B cell (primary cell): ENCODE results near the gene CIZ1. TPM values are rescaled to one million over a fixed set of nuclear protein-coding genes. Genes with fewer than 3 reads are reported as not detected.

Experiments
- ATAC-seq: fragments of 200-7000 bp; cut with Tn5 transposase; one replicate; pipeline ENCODE4 v1.10.0; 2021; ENCODE audit warnings: low read depth, mild to moderate bottlenecking, moderate number of reproducible peaks, moderate library complexity
- CTCF ChIA-PET: fragments of 350-600 bp; sonication (Branson Sonifier 250); formaldehyde crosslinking; loops from one replicate; lab custom pipeline; 2021; ENCODE audit warnings: antibody characterized with exemption, inconsistent platforms; lab: Charles Lee
- POLR2A ChIA-PET: fragments of 350-600 bp; sonication (Branson Sonifier 250); formaldehyde crosslinking; loops from one replicate; lab custom pipeline; 2021; ENCODE audit warnings: antibody characterized with exemption; lab: Charles Lee
- DNase-seq: peaks from one replicate; pipeline ENCODE4 v3.0.0; 2013
- H2AFZ ChIP-seq: 2 replicates; pipeline ENCODE4 v1.6.1; 2012; ENCODE audit warnings: mild to moderate bottlenecking, low read depth, low read length; ENCODE audit not compliant: insufficient read depth, poor library complexity, severe bottlenecking
- H3K27ac ChIP-seq, 2 donors: 1 replicate in 1 of 2; 2 replicates in 1 of 2; pipeline ENCODE4 v1.5.1; 2012 to 2013; ENCODE audit warnings: low read length in 2 of 2, mild to moderate bottlenecking in 2 of 2, moderate library complexity in 1 of 2
- H3K27me3 ChIP-seq, 4 experiments: fragments of 200-600 bp in 1 of 4; sonication (generic) in 1 of 4; replicated peaks in 1 of 4; 1 replicate in 2 of 4; 2 replicates in 2 of 4; pipeline versions ENCODE4 v1.6.1 to v1.7.0; 2013 to 2016; ENCODE audit warnings: low read length in 3 of 4, mild to moderate bottlenecking in 2 of 4, mixed read lengths in 1 of 4, moderate library complexity in 1 of 4; ENCODE audit not compliant: insufficient read depth in 4 of 4, control insufficient read depth in 3 of 4; ENCODE audit errors: control extremely low read depth in 1 of 4
- H3K36me3 ChIP-seq, 2 experiments: replicated peaks in 1 of 2; 1 replicate in 1 of 2; 2 replicates in 1 of 2; pipeline versions ENCODE4 v1.6.1 to v1.7.1; 2013; ENCODE audit warnings: low read length in 1 of 2; ENCODE audit not compliant: insufficient read depth in 2 of 2, control insufficient read depth in 1 of 2; ENCODE audit errors: control extremely low read depth in 1 of 2, extremely low read depth in 1 of 2
- H3K4me1 ChIP-seq, 2 donors: fragments of 200-600 bp in 1 of 2; sonication (generic) in 1 of 2; 1 replicate in 1 of 2; 2 replicates in 1 of 2; pipeline versions ENCODE4 v1.5.1 to v1.6.1; 2013 to 2017; ENCODE audit warnings: low read length in 2 of 2; ENCODE audit not compliant: control insufficient read depth in 2 of 2, insufficient read depth in 2 of 2
- H3K4me2 ChIP-seq: replicated peaks from 2 replicates; pipeline ENCODE3; 2012; ENCODE audit warnings: mild to moderate bottlenecking, low read depth, low read length; ENCODE audit not compliant: poor library complexity, severe bottlenecking
- H3K4me3 ChIP-seq, 5 experiments: fragments of 200-600 bp in 1 of 5; sonication (generic) in 1 of 5; 1 replicate in 3 of 5; 2 replicates in 2 of 5; pipeline versions ENCODE4 v1.5.1 to v1.7.0; 2011 to 2016; ENCODE audit warnings: low read length in 4 of 5, mild to moderate bottlenecking in 4 of 5, low read depth in 2 of 5, control low read depth in 1 of 5, moderate library complexity in 1 of 5; ENCODE audit not compliant: insufficient read depth in 1 of 5; ENCODE audit errors: control extremely low read depth in 1 of 5, extremely low read depth in 1 of 5
- H3K79me2 ChIP-seq: fragments of 200-600 bp; sonication (generic); one replicate; pipeline ENCODE4 v1.6.0; 2016; ENCODE audit warnings: low read length; ENCODE audit not compliant: control insufficient read depth, insufficient read depth
- H3K9ac ChIP-seq: fragments of 200-600 bp; sonication (generic); 2 replicates; pipeline ENCODE4 v1.6.1; 2017; ENCODE audit warnings: mild to moderate bottlenecking, low read length, moderate library complexity
- H3K9me3 ChIP-seq, 3 donors: one replicate each; pipeline versions ENCODE4 v1.6.1 to v1.7.1; 2013; ENCODE audit warnings: low read length in 2 of 3; ENCODE audit not compliant: control insufficient read depth in 2 of 3, insufficient read depth in 1 of 3; ENCODE audit errors: control extremely low read depth in 1 of 3
- H4K20me1 ChIP-seq: 2 replicates; pipeline ENCODE4 v1.6.0; 2012; ENCODE audit warnings: mild to moderate bottlenecking, low read length; ENCODE audit not compliant: insufficient read depth, control insufficient read depth, poor library complexity, severe bottlenecking
- H3K27ac Mint-ChIP-seq: one replicate; pipeline ENCODE4 v1.8.0; 2021; ENCODE audit warnings: mixed read lengths
- H3K27me3 Mint-ChIP-seq: one replicate; pipeline ENCODE4 v1.8.0; 2021; ENCODE audit warnings: mixed read lengths
- H3K4me1 Mint-ChIP-seq: one replicate; pipeline ENCODE4 v1.8.0; 2021; ENCODE audit warnings: mixed read lengths
- H3K4me3 Mint-ChIP-seq: one replicate; pipeline ENCODE4 v1.8.0; 2021; ENCODE audit warnings: mixed read lengths
- H3K9me3 Mint-ChIP-seq: one replicate; pipeline ENCODE4 v1.8.0; 2022; ENCODE audit warnings: mixed read lengths; ENCODE audit not compliant: insufficient read depth
- EZH2 ChIP-seq: IDR thresholded peaks from 2 replicates; pipeline ENCODE4 v1.6.1; 2012; ENCODE audit warnings: borderline replicate concordance, low read depth, mild to moderate bottlenecking, moderate library complexity, low read length; ENCODE audit not compliant: insufficient read depth, poor library complexity, severe bottlenecking
- WGBS: methylation state at CpG from one replicate; pipeline ENCODE4 v1.1.5; 2013; ENCODE audit warnings: missing lambda C conversion rate; ENCODE audit not compliant: insufficient coverage; 5-methylcytosine and 5-hydroxymethylcytosine counted together
- intact Hi-C: fragments of 100-400 bp; cut with micrococcal nuclease; formaldehyde crosslinking; loops from one replicate; pipeline ENCODE4 v1.10.0; 2022
- polyA plus RNA-seq: library from polyadenylated mRNA; depleted of rRNA; stranded (reverse); fragments of >200 nt; gene quantifications from 2 replicates; pipeline ENCODE4 v1.2.3, GENCODE V29; 2012
- total RNA-seq, 2 donors: library from RNA; stranded (reverse); fragments of 120-200 nt in 1 of 2; gene quantifications; 1 replicate in 1 of 2; 2 replicates in 1 of 2; pipeline versions ENCODE4 v1.2.3 to v1.2.4, GENCODE V29; 2013 to 2022
- TF ChIP-seq, protein P1 (sequence below): fragments of 200-600 bp; IDR thresholded peaks from one replicate; pipeline ENCODE4 v1.8.0; 2022; ENCODE audit warnings: antibody characterized with exemption, mild to moderate bottlenecking

The CIZ1 gene
- total and polyA plus RNA-seq, 2 donors (not counting 1 experiment from before 2014, with no cell fraction given), result 79.9 to 160 TPM

DNA sequence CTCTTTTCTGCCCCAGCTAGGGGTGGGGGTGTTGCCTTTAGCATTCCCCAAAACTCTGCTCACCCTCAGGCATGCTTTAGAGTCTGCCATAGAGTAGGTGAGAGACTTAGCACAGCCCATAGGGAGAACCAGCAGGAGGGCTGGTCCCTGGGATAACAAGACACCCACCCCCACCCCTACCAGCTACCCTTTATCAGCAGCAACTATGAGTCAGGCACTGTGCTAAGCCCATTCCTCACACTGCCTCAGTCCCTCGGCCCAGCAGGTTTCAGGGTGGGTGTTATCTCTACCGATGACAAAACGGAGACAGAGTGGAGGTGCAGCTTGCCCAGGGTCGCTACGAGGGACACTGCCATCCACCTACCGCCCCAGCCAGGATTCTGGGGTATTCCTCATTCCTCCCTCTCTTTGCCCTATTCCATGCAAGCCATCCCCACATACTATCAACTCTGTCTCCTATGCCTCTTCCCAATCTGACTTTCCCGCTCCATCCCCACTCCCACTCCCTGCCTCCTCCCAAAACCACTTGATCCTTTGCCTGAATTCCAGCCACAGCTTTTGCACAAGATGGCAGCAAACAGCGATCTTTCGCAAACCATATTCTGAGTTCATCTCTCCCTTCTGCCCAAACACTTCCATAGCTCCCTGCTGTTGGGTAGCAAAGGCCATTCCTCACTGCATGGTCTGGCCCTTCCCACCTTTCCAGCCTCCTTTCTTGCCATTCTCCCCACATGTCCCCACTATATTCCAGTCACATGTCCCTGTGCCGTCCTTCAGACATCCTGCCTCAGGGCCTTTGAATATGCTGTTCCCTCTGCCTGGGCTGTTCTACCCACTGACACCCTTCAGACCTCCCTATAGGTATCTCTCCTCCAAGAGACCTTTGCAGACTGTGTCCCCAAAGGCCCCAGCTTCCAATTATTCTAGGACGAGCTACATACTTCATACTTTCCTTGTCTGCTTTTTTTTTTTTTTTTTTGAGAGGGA is 5.1 kb downstream of the CIZ1 start:
- no peaks in the 10 kb centered on the region for H3K9me3 ChIP-seq
- Mint-ChIP-seq H3K9me3 (no peaks in the 10 kb centered on the region), H3K27me3 (no peaks in the 10 kb centered on the region), H3K4me3 (no peak overlapping the region), H3K27ac (no peak overlapping the region), H3K4me1 (peaks cover 18% of the 10 kb centered on the region)
- TF ChIP-seq EZH2, result no peak
- TF ChIP-seq, protein P1, sequence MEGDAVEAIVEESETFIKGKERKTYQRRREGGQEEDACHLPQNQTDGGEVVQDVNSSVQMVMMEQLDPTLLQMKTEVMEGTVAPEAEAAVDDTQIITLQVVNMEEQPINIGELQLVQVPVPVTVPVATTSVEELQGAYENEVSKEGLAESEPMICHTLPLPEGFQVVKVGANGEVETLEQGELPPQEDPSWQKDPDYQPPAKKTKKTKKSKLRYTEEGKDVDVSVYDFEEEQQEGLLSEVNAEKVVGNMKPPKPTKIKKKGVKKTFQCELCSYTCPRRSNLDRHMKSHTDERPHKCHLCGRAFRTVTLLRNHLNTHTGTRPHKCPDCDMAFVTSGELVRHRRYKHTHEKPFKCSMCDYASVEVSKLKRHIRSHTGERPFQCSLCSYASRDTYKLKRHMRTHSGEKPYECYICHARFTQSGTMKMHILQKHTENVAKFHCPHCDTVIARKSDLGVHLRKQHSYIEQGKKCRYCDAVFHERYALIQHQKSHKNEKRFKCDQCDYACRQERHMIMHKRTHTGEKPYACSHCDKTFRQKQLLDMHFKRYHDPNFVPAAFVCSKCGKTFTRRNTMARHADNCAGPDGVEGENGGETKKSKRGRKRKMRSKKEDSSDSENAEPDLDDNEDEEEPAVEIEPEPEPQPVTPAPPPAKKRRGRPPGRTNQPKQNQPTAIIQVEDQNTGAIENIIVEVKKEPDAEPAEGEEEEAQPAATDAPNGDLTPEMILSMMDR, result no peak
- POLR2A ChIA-PET, result interaction anchor here (0.6 to 0.9 kb wide), 4 partner anchors 26 to 276 kb away, joined by 3 to 8 read pairs (median 4); partner anchors contain the start of gene BBLN
- WGBS, result 96% methylated on average over 10 of the region's 11 CpGs
- H3K9ac ChIP-seq, result no peak overlapping the region
- CTCF ChIA-PET, result interaction anchor here (1.0 kb wide), 1 partner anchor 9 kb away, joined by 3 read pairs; no protein-coding TSS in a partner anchor
- peaks cover 12 to 13% of the 10 kb centered on the region in 2 donors for H3K4me1 ChIP-seq
- peaks cover 0 to 44% of the 10 kb centered on the region in 2 experiments for H3K36me3 ChIP-seq
- no peak for ATAC-seq
- peaks cover 38% of the 10 kb centered on the region for H3K79me2 ChIP-seq
- no peak overlapping the region for H2AFZ ChIP-seq
- H3K4me2 ChIP-seq, result no peak overlapping the region
- no peak overlapping the region for H3K4me3 ChIP-seq
- H3K27me3 ChIP-seq, result no peaks in the 10 kb centered on the region
- DNase-seq, result no peak
- no peak overlapping the region for H3K27ac ChIP-seq
- intact Hi-C loops, result no loop called here
- no peaks in the 10 kb centered on the region for H4K20me1 ChIP-seq
